HG03575 (cell line): Measurements from ENCODE around the gene NLRP9.

ENCODE experiments used
- ATAC-seq: cut with Tn5 transposase; IDR thresholded peaks from one replicate; pipeline ENCODE4 v1.9.1; 2021; ENCODE audit not compliant: unreplicated experiment, insufficient number of reproducible peaks, low FRiP score; ENCODE audit errors: extremely low read depth

The NLRP9 gene

DNA sequence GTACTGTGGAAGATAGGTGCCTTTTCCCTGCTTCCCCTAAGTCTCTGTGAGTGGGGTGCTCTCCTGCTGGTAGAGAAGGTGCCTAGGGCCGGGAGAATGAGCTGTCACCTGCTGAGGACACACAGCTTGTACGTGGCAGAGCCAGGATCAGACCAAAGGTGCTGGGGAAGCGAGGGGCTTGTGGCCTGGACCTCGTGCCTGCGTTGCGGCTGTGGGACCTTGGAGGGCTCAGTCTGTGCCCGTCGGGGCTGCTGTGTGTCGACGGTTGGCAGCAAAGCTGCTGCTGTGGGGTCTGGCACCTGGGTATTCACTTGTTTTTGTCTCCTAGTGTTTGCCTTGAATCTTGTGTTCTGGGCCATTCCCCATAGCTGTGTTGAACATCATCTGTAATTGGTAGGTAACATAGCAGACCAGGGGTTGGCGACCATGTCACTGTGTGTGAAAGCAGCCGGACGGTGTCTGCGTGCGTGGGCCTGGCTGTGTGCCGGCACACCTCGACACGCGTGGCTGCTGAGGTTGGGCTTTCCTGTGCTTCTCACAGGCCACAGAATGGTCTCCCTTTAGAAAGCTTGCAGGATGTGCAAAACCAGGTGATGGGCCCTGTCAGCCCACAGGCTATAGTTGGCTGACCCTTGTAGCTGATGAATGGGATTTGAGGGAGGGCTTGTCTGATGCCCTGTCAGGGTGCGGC, 74.2 kb downstream of the NLRP9 start:
- no peak for ATAC-seq

GRCh38 chr19:55661826-55662225, 76.4 kb downstream of the NLRP9 start:
- no peak for ATAC-seq

- ATAC-seq = no peak
Observed at GRCh38 chr19:55660991-55661390, 77.2 kb downstream of the NLRP9 start.

- ATAC-seq = no peak
Observed at GRCh38 chr19:55660404-55660803, 77.8 kb downstream of the NLRP9 start.

GRCh38 chr19:55659822-55660221, 78.4 kb downstream of the NLRP9 start:
- ATAC-seq = no peak

- ATAC-seq = no peak
Observed at GRCh38 chr19:55658846-55659459, 79.2 kb downstream of the NLRP9 start.
